MCF 10A (cell line): Measurements from ENCODE around the gene TAS2R40. TPM values are rescaled to one million over a fixed set of nuclear protein-coding genes. Genes with fewer than 3 reads are reported as not detected.

Experiments
- BruUV-seq: library from RNA; stranded (reverse); fragments of 400-500 nt; replicated peaks from 2 replicates; lab custom pipeline; 2021; lab: Mats Ljungman, UMichigan
- CTCF ChIA-PET: fragments of 300-600 bp; sonication (Branson Sonifier 250); formaldehyde crosslinking; extraction: SDS; loops from one replicate; lab custom pipeline; 2021; ENCODE audit warnings: antibody characterized with exemption, inconsistent platforms; lab: Yijun Ruan, JAX
- POLR2A ChIA-PET: fragments of 300-600, 350-650 bp; sonication (Branson Sonifier 250); formaldehyde crosslinking; extraction: SDS; loops from one replicate; lab custom pipeline; 2020; ENCODE audit warnings: antibody characterized with exemption, inconsistent platforms; lab: Yijun Ruan, JAX
- DNase-seq: peaks from one replicate; pipeline ENCODE4 v3.0.0-alpha.2; 2018; ENCODE audit not compliant: unreplicated experiment
- H3K27ac Mint-ChIP-seq: one replicate; pipeline ENCODE4 v1.8.0; 2022; ENCODE audit warnings: mild to moderate bottlenecking, low read depth, mixed read lengths; ENCODE audit not compliant: unreplicated experiment
- H3K27me3 Mint-ChIP-seq: one replicate; pipeline ENCODE4 v1.8.0; 2022; ENCODE audit warnings: mixed read lengths; ENCODE audit not compliant: insufficient read depth, unreplicated experiment
- H3K36me3 Mint-ChIP-seq: one replicate; pipeline ENCODE4 v1.8.0; 2022; ENCODE audit warnings: mild to moderate bottlenecking, moderate library complexity, mixed read lengths; ENCODE audit not compliant: insufficient read depth, unreplicated experiment
- H3K4me1 Mint-ChIP-seq: one replicate; pipeline ENCODE4 v1.8.0; 2022; ENCODE audit warnings: mixed read lengths; ENCODE audit not compliant: insufficient read depth, unreplicated experiment
- H3K4me3 Mint-ChIP-seq: one replicate; pipeline ENCODE4 v1.8.0; 2022; ENCODE audit warnings: mild to moderate bottlenecking, moderate library complexity, mixed read lengths; ENCODE audit not compliant: unreplicated experiment
- H3K9me3 Mint-ChIP-seq: one replicate; pipeline ENCODE4 v1.8.0; 2022; ENCODE audit warnings: mixed read lengths; ENCODE audit not compliant: unreplicated experiment
- CTCF ChIP-seq: fragments of 200-600 bp; IDR thresholded peaks from one replicate; pipeline ENCODE4 v1.8.0; 2022; ENCODE audit warnings: antibody characterized with exemption, mild to moderate bottlenecking; ENCODE audit not compliant: unreplicated experiment
- intact Hi-C: fragments of 100-400 bp; cut with micrococcal nuclease; formaldehyde crosslinking; loops from 2 replicates; pipeline ENCODE4 v1.14.1; 2022
- total RNA-seq: library from RNA; stranded (reverse); gene quantifications from 2 replicates; pipeline ENCODE4 v1.2.3, GENCODE V29; 2022

TAS2R40 gene
- total RNA-seq, 1 experiment from 2014 or later = not detected

DNA sequence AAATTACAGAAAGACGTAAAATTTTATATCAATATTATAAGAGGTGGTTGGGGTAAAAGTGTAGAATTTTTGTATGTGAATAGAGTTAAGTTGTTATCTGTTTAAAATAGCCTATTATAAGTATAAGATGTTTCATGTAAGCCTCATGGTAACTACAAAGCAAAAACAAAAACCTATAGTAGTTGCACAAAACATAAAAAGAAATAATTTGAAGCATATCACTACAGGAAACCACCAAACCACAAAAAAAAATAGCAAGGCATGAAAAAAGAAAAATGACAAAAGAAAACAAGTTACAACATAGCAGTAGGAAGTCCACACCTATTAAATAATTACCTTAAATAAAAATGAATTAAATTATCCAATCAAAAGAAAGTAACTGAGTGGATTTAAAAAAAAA, 29.0 kb downstream of the TAS2R40 start:
- H3K27me3 Mint-ChIP-seq = no peaks in the 10 kb centered on the region
- no TSS peak for BruUV-seq
- CTCF ChIA-PET = interaction anchor here (0.6 to 2.7 kb wide), 4 partner anchors 10 to 159 kb away, joined by 3 to 44 read pairs (median 8); partner anchors contain the start of gene GSTK1

GRCh38 chr7:143252006-143252405, 30.2 kb downstream of the TAS2R40 start:
- H3K27me3 Mint-ChIP-seq = no peaks in the 10 kb centered on the region
- H3K4me1 Mint-ChIP-seq = peaks cover 10% of the 10 kb centered on the region
- no peak for DNase-seq
- ChIA-PET CTCF (interaction anchor here (2.0 kb wide), 1 partner anchor 11 kb away, joined by 11 read pairs; no protein-coding TSS in a partner anchor), POLR2A (no interaction called here)
- no peak for TF ChIP-seq CTCF
- H3K4me3 Mint-ChIP-seq = no peak overlapping the region
- H3K9me3 Mint-ChIP-seq = no peaks in the 10 kb centered on the region
- no TSS peak for BruUV-seq
- no peaks in the 10 kb centered on the region for H3K36me3 Mint-ChIP-seq
- intact Hi-C loops = no loop called here
- no peak overlapping the region for H3K27ac Mint-ChIP-seq

More for the DNA sequence above, 29.0 kb downstream of the TAS2R40 start:
- H3K9me3 Mint-ChIP-seq = no peaks in the 10 kb centered on the region
- POLR2A ChIA-PET = interaction anchor here (2.3 kb wide), 1 partner anchor 13 kb away, joined by 11 read pairs; the partner anchor contains the start of gene GSTK1
- no peak for TF ChIP-seq CTCF
- no peak for DNase-seq
- intact Hi-C loops = no loop called here
- H3K4me1 Mint-ChIP-seq = peaks cover 14% of the 10 kb centered on the region
- H3K27ac Mint-ChIP-seq = no peak overlapping the region
- H3K36me3 Mint-ChIP-seq = no peaks in the 10 kb centered on the region
- no peak overlapping the region for H3K4me3 Mint-ChIP-seq

- ChIA-PET POLR2A (interaction anchor here (0.9 kb wide), 1 partner anchor 8 kb away, joined by 6 read pairs; the partner anchor contains the start of gene GSTK1), CTCF (interaction anchor here (0.5 to 11.8 kb wide), 7 partner anchors 14 to 253 kb away, joined by 3 to 128 read pairs (median 3); no protein-coding TSS in a partner anchor)
- no peaks in the 10 kb centered on the region for H3K36me3 Mint-ChIP-seq
- TF ChIP-seq CTCF = no peak
- no peak overlapping the region for H3K27ac Mint-ChIP-seq
- DNase-seq = no peak
- BruUV-seq = no TSS peak
- H3K4me1 Mint-ChIP-seq = peaks cover 18% of the 10 kb centered on the region
- H3K9me3 Mint-ChIP-seq = no peaks in the 10 kb centered on the region
- no peaks in the 10 kb centered on the region for H3K27me3 Mint-ChIP-seq
- intact Hi-C loops = no loop called here
- no peak overlapping the region for H3K4me3 Mint-ChIP-seq
Observed at GRCh38 chr7:143255564-143255963, 33.7 kb downstream of the TAS2R40 start.

- no peaks in the 10 kb centered on the region for H3K36me3 Mint-ChIP-seq
- H3K27ac Mint-ChIP-seq = no peak overlapping the region
- intact Hi-C loops = no loop called here
- H3K27me3 Mint-ChIP-seq = no peaks in the 10 kb centered on the region
- ChIA-PET CTCF (interaction anchor here (0.6 to 11.8 kb wide), 4 partner anchors 15 to 166 kb away, joined by 3 to 128 read pairs (median 4); no protein-coding TSS in a partner anchor), POLR2A (no interaction called here)
- H3K4me3 Mint-ChIP-seq = no peak overlapping the region
- DNase-seq = no peak
- no peaks in the 10 kb centered on the region for H3K9me3 Mint-ChIP-seq
- no peak for TF ChIP-seq CTCF
- H3K4me1 Mint-ChIP-seq = peaks cover 12% of the 10 kb centered on the region
- BruUV-seq = no TSS peak
Observed at GRCh38 chr7:143256325-143256724, 34.5 kb downstream of the TAS2R40 start.
